H9 (cell line): ENCODE data around the gene PFN1. TPM values are rescaled to one million over a fixed set of nuclear protein-coding genes. Genes with fewer than 3 reads are reported as not detected.

Source experiments
- DNase-seq: peaks from one replicate; pipeline ENCODE4 v3.0.0-alpha.2; 2017
- H2AFZ ChIP-seq: one replicate; pipeline ENCODE4 v1.6.1; 2013; ENCODE audit warnings: mild to moderate bottlenecking, low read length, control low read depth, moderate library complexity
- H2AK5ac ChIP-seq: 2 replicates; pipeline ENCODE4 v1.6.1; 2013; ENCODE audit warnings: low read length, control low read depth, mixed read lengths; ENCODE audit not compliant: insufficient read length
- H2BK120ac ChIP-seq: one replicate; pipeline ENCODE4 v1.6.1; 2013; ENCODE audit warnings: low read depth, mild to moderate bottlenecking, low read length, control low read depth, inconsistent platforms; ENCODE audit not compliant: poor library complexity, severe bottlenecking
- H2BK12ac ChIP-seq: 2 replicates; pipeline ENCODE4 v1.6.1; 2013; ENCODE audit warnings: low read length, control low read depth, mixed read lengths, low read depth; ENCODE audit not compliant: insufficient read length
- H2BK15ac ChIP-seq: 2 replicates; pipeline ENCODE4 v1.6.1; 2013; ENCODE audit warnings: low read depth, low read length, control low read depth
- H2BK20ac ChIP-seq: one replicate; pipeline ENCODE4 v1.6.1; 2013; ENCODE audit warnings: low read depth, mild to moderate bottlenecking, low read length, control low read depth, inconsistent platforms; ENCODE audit not compliant: poor library complexity, severe bottlenecking
- H2BK5ac ChIP-seq: 2 replicates; pipeline ENCODE4 v1.6.1; 2013; ENCODE audit warnings: low read length, control low read depth, mixed read lengths; ENCODE audit not compliant: insufficient read length
- H3K14ac ChIP-seq: 2 replicates; pipeline ENCODE4 v1.6.1; 2013; ENCODE audit warnings: low read length, control low read depth; ENCODE audit not compliant: insufficient read depth
- H3K18ac ChIP-seq: 2 replicates; pipeline ENCODE4 v1.6.1; 2013; ENCODE audit warnings: low read depth, mild to moderate bottlenecking, mixed read lengths, low read length, control low read depth; ENCODE audit not compliant: insufficient read length
- H3K23ac ChIP-seq: 2 replicates; pipeline ENCODE4 v1.6.1; 2013; ENCODE audit warnings: low read length, control low read depth, mixed read lengths, low read depth; ENCODE audit not compliant: insufficient read length
- H3K23me2 ChIP-seq: 2 replicates; pipeline ENCODE4 v1.6.1; 2013; ENCODE audit warnings: low read depth, mild to moderate bottlenecking, mixed read lengths, low read length, control low read depth; ENCODE audit not compliant: insufficient read length, poor library complexity, severe bottlenecking
- H3K27ac ChIP-seq: 2 replicates; pipeline ENCODE4 v1.5.1; 2013; ENCODE audit warnings: low read length, control low read depth, mixed read lengths, low read depth; ENCODE audit not compliant: insufficient read length
- H3K27me3 ChIP-seq: 2 replicates; pipeline ENCODE4 v1.6.1; 2013; ENCODE audit warnings: low read length, control low read depth, inconsistent platforms; ENCODE audit not compliant: insufficient read depth
- H3K4ac ChIP-seq: 2 replicates; pipeline ENCODE4 v1.6.1; 2013; ENCODE audit warnings: low read depth, mild to moderate bottlenecking, control low read depth, inconsistent platforms, low read length, moderate library complexity
- H3K4me1 ChIP-seq: 2 replicates; pipeline ENCODE4 v1.6.1; 2013; ENCODE audit warnings: low read length, control low read depth, inconsistent platforms; ENCODE audit not compliant: insufficient read depth
- H3K4me2 ChIP-seq: 2 replicates; pipeline ENCODE4 v1.6.1; 2013; ENCODE audit warnings: low read length, control low read depth, mixed read lengths; ENCODE audit not compliant: insufficient read length, insufficient read depth
- H3K56ac ChIP-seq: 2 replicates; pipeline ENCODE4 v1.6.1; 2013; ENCODE audit warnings: low read depth, mild to moderate bottlenecking, mixed read lengths, low read length, control low read depth; ENCODE audit not compliant: insufficient read length
- H3K79me1 ChIP-seq: 2 replicates; pipeline ENCODE4 v1.6.1; 2013; ENCODE audit warnings: low read depth, mild to moderate bottlenecking, moderate library complexity, low read length, control low read depth, inconsistent platforms; ENCODE audit not compliant: insufficient read depth, poor library complexity, severe bottlenecking
- H3K79me2 ChIP-seq: 2 replicates; pipeline ENCODE4 v1.6.1; 2013; ENCODE audit warnings: low read length, control low read depth, inconsistent platforms; ENCODE audit not compliant: insufficient read depth
- H3K9ac ChIP-seq: 2 replicates; pipeline ENCODE4 v1.6.1; 2013; ENCODE audit warnings: low read length, control low read depth, mixed read lengths; ENCODE audit not compliant: insufficient read length; ENCODE audit errors: extremely low read depth
- H3K9me3 ChIP-seq: one replicate; pipeline ENCODE4 v1.6.1; 2013; ENCODE audit warnings: low read depth, low read length, inconsistent platforms; ENCODE audit not compliant: control insufficient read depth
- H3T11ph ChIP-seq: one replicate; pipeline ENCODE4 v1.6.1; 2013; ENCODE audit warnings: mild to moderate bottlenecking, low read length, control low read depth, inconsistent platforms
- H4K20me1 ChIP-seq: one replicate; pipeline ENCODE4 v1.6.1; 2013; ENCODE audit not compliant: control insufficient read depth, insufficient read length, insufficient read depth
- H4K5ac ChIP-seq: 2 replicates; pipeline ENCODE4 v1.6.1; 2013; ENCODE audit warnings: low read depth, mild to moderate bottlenecking, mixed read lengths, low read length, control low read depth; ENCODE audit not compliant: insufficient read length
- H4K8ac ChIP-seq: replicated peaks from 2 replicates; pipeline ENCODE4 v1.6.1; 2013; ENCODE audit warnings: low read length, control low read depth, mixed read lengths, low read depth; ENCODE audit not compliant: insufficient read length
- H4K91ac ChIP-seq: 2 replicates; pipeline ENCODE4 v1.6.1; 2013; ENCODE audit warnings: low read depth, mild to moderate bottlenecking, moderate library complexity, mixed read lengths, low read length, control low read depth; ENCODE audit not compliant: insufficient read length
- H3K27ac Mint-ChIP-seq, 3 experiments: 2 replicates in 2 of 3; 3 replicates in 1 of 3; pipeline ENCODE4 v1.8.0; 2020 to 2021; ENCODE audit warnings: mixed read lengths in 3 of 3, mild to moderate bottlenecking in 1 of 3, moderate library complexity in 1 of 3
- H3K27me3 Mint-ChIP-seq: 2 replicates; pipeline ENCODE4 v1.8.0; 2021; ENCODE audit warnings: low read depth, mild to moderate bottlenecking, moderate library complexity, mixed read lengths
- H3K36me3 Mint-ChIP-seq, 3 experiments: 2 replicates in 2 of 3; 3 replicates in 1 of 3; pipeline ENCODE4 v1.8.0; 2020 to 2021; ENCODE audit warnings: low read depth in 3 of 3, mixed read lengths in 3 of 3; ENCODE audit not compliant: insufficient read depth in 1 of 3
- H3K4me1 Mint-ChIP-seq, 2 experiments: 2 replicates each; pipeline ENCODE4 v1.8.0; 2020; ENCODE audit warnings: mixed read lengths in 2 of 2
- H3K4me3 Mint-ChIP-seq, 2 experiments: 2 replicates in 1 of 2; 3 replicates in 1 of 2; pipeline ENCODE4 v1.8.0; 2020 to 2021; ENCODE audit warnings: mild to moderate bottlenecking in 2 of 2, mixed read lengths in 2 of 2, moderate library complexity in 1 of 2
- H3K9me3 Mint-ChIP-seq, 2 experiments: 2 replicates in 1 of 2; 3 replicates in 1 of 2; pipeline ENCODE4 v1.8.0; 2020; ENCODE audit warnings: mild to moderate bottlenecking in 2 of 2, mixed read lengths in 2 of 2, moderate library complexity in 1 of 2
- WGBS: extraction: QIAGEN DNeasy Blood & Tissue Kit; methylation state at CpG from one replicate; pipeline ENCODE4 v1.1.7; 2013; ENCODE audit warnings: missing lambda C conversion rate, low lambda C conversion rate, mixed read lengths; ENCODE audit not compliant: insufficient read length; ENCODE audit errors: extremely low coverage; 5-methylcytosine and 5-hydroxymethylcytosine counted together
- total RNA-seq: library from RNA; stranded (reverse); gene quantifications from 2 replicates; pipeline ENCODE4 v1.2.1, GENCODE V29; 2021
- TF ChIP-seq, protein P1 (sequence below): fragments of 200-600 bp; sonication (generic); conservative IDR thresholded peaks from 3 replicates; pipeline ENCODE4 v1.8.0; 2021; ENCODE audit warnings: antibody characterized with exemption, mild to moderate bottlenecking

PFN1 gene
- total RNA-seq, 1 experiment from 2014 or later: 1,149 TPM

DNA sequence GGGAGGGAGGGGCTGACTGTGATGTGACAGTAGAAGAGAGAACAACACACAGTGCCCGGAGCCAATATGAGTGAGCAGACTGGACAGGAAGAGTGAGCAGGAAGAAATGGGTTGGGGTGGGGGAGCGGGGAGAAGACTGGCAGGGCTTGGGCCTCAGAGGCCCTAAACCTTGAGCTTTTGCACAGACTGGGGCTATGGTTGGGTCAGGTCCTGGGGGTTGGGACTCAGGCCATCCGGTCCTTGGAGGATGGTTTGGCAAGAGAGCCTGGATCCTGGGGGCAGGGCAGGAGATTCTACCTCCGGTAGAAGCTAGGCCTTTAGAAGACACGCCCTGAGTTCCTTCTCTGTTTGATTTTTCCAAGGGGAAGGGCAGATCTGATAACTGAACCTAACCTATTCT, 38.1 kb upstream of the PFN1 start:
- H3K4me2 ChIP-seq: peak overlapping the region; percentile 76
- Mint-ChIP-seq H3K27ac (no peak overlapping the region), H3K27me3 (peaks cover 64% of the 10 kb centered on the region), H3K9me3 (no peaks in the 10 kb centered on the region), H3K4me1 (peaks cover 20 to 22% of the 10 kb centered on the region in 2 experiments), H3K4me3 (peak overlapping the region; percentile 79 to 87), H3K36me3 (peaks cover 0 to 9% (median 4%) of the 10 kb centered on the region in 3 experiments; a peak in 4 of 7 replicates)
- no peaks in the 10 kb centered on the region for H3K79me1 ChIP-seq
- no peak overlapping the region for H3K56ac ChIP-seq
- H3K23me2 ChIP-seq: peaks cover 14% of the 10 kb centered on the region
- TF ChIP-seq, protein P1, sequence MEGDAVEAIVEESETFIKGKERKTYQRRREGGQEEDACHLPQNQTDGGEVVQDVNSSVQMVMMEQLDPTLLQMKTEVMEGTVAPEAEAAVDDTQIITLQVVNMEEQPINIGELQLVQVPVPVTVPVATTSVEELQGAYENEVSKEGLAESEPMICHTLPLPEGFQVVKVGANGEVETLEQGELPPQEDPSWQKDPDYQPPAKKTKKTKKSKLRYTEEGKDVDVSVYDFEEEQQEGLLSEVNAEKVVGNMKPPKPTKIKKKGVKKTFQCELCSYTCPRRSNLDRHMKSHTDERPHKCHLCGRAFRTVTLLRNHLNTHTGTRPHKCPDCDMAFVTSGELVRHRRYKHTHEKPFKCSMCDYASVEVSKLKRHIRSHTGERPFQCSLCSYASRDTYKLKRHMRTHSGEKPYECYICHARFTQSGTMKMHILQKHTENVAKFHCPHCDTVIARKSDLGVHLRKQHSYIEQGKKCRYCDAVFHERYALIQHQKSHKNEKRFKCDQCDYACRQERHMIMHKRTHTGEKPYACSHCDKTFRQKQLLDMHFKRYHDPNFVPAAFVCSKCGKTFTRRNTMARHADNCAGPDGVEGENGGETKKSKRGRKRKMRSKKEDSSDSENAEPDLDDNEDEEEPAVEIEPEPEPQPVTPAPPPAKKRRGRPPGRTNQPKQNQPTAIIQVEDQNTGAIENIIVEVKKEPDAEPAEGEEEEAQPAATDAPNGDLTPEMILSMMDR: no peak
- H4K20me1 ChIP-seq: no peaks in the 10 kb centered on the region
- no peaks in the 10 kb centered on the region for H3K4me1 ChIP-seq
- no peak overlapping the region for H4K5ac ChIP-seq
- no peak overlapping the region for H3K9ac ChIP-seq
- no peak overlapping the region for H3K27ac ChIP-seq
- no peak overlapping the region for H2BK120ac ChIP-seq
- H3K18ac ChIP-seq: no peak overlapping the region
- no CpG with 5 or more reads among the region's 5 CpGs for WGBS
- no peak overlapping the region for H2BK20ac ChIP-seq
- no peaks in the 10 kb centered on the region for H3K79me2 ChIP-seq
- no peaks in the 10 kb centered on the region for H3K9me3 ChIP-seq
- no peak overlapping the region for H3K23ac ChIP-seq
- no peak overlapping the region for H4K91ac ChIP-seq
- no peak overlapping the region for H2AFZ ChIP-seq
- no peak overlapping the region for H3K14ac ChIP-seq
- no peak overlapping the region for H2BK15ac ChIP-seq
- DNase-seq: no peak
- H2BK12ac ChIP-seq: no peak overlapping the region
- no peak overlapping the region for H3T11ph ChIP-seq
- no peak overlapping the region for H2AK5ac ChIP-seq
- peaks cover 1% of the 10 kb centered on the region; the same call in 1 of the 2 replicates for H3K27me3 ChIP-seq
- H2BK5ac ChIP-seq: no peak overlapping the region
- H4K8ac ChIP-seq: no peak overlapping the region
- H3K4ac ChIP-seq: no peak overlapping the region
